ENCODE measurements around the gene TRAK2. TPM values are rescaled to one million over a fixed set of nuclear protein-coding genes. Genes with fewer than 3 reads are reported as not detected.

The TRAK2 gene
- polyA plus RNA-seq, 1 of the 3 experiments (the other 2 are of a cell fraction), result 10.4 TPM

GRCh38 chr2:201413552-201413951, 37.7 kb downstream of the TRAK2 start:
- H3K9ac ChIP-seq, result no peak overlapping the region
- peaks cover 63% of the 10 kb centered on the region for H3K79me2 ChIP-seq (ENCODE audit: insufficient read depth)
- H3K4me2 ChIP-seq, result peak overlapping the region; percentile 66

GRCh38 chr2:201413143-201413542, 38.1 kb downstream of the TRAK2 start:
- H3K4me3 ChIP-seq (ENCODE audit: low read depth in 2 of 2, low read length in 1 of 2), result no peak overlapping the region
- peaks cover 59% of the 10 kb centered on the region for H3K79me2 ChIP-seq (ENCODE audit: insufficient read depth)
- CTCF ChIA-PET, result interaction anchor here (0.9 to 1.1 kb wide), 2 partner anchors 9 to 38 kb away, joined by 3 read pairs; partner anchors contain the start of genes STRADB and TRAK2
- peaks cover 3% of the 10 kb centered on the region; the same call in 1 of the 2 replicates for H4K20me1 ChIP-seq (ENCODE audit: insufficient read depth)
- H3K36me3 ChIP-seq (replicated peaks in 1 of 2; ENCODE audit: control insufficient read depth in 1 of 2, insufficient read depth in 2 of 2, low read length in 1 of 2), result peaks cover 0 to 6% of the 10 kb centered on the region in 2 experiments
- peaks cover 13% of the 10 kb centered on the region for H3F3A ChIP-seq (replicated peaks; ENCODE audit: insufficient read depth)
- H3K9me3 ChIP-seq, result 0 out of 2 replicates have a peak, but pooled peaks cover 3% of the 10 kb centered on the region
- WGBS (ENCODE audit: low lambda C conversion rate), result 92% methylated on average over 2 of the region's 2 CpGs
- H3K4me2 ChIP-seq, result no peak overlapping the region
- H3K27ac ChIP-seq (ENCODE audit: low read depth in 2 of 2, low read length in 1 of 2), result no peak overlapping the region
- no peaks in the 10 kb centered on the region for H3K27me3 ChIP-seq (ENCODE audit: insufficient read depth)
- peaks cover 0 to 12% of the 10 kb centered on the region in 2 experiments; a peak in 2 of 4 replicates for H3K4me1 ChIP-seq (ENCODE audit: control insufficient read depth in 1 of 2, insufficient read depth in 2 of 2, low read depth in 1 of 2, low read length in 1 of 2)
- DNase-seq, result no peak
- no peak overlapping the region for H3K9ac ChIP-seq
- TF ChIP-seq FOXJ3 (CRISPR knock-in tag; IDR thresholded peaks at IDR 0.05), result no peak
- no peak for TF ChIP-seq MXI1 (IDR thresholded peaks at IDR 0.05; ENCODE audit: low read depth, low read length)
- TF ChIP-seq RFX5 (IDR thresholded peaks at IDR 0.05; ENCODE audit: low read length), result no peak
- no peak for TF ChIP-seq RCOR1 (IDR thresholded peaks at IDR 0.05; ENCODE audit: low read length)
- no peak for TF ChIP-seq FOXM1 (IDR thresholded peaks at IDR 0.05; ENCODE audit: low read depth)
- TF ChIP-seq NRF1 (IDR thresholded peaks at IDR 0.05; ENCODE audit: low read depth, low read length), result no peak
- TF ChIP-seq TEAD4 (IDR thresholded peaks at IDR 0.05; ENCODE audit: borderline replicate concordance, insufficient read depth), result no peak
- no peak for TF ChIP-seq YY1 (IDR thresholded peaks at IDR 0.05; ENCODE audit: low read depth)
- no peak for TF ChIP-seq FOSL2 (IDR thresholded peaks at IDR 0.05; ENCODE audit: borderline replicate concordance, low read depth)
- no peak for TF ChIP-seq RAD21 (IDR thresholded peaks at IDR 0.05; ENCODE audit: low read length)
- no peak for TF ChIP-seq NFIC (IDR thresholded peaks at IDR 0.05; ENCODE audit: borderline replicate concordance)
- TF ChIP-seq POLR2AphosphoS5 (IDR thresholded peaks at IDR 0.05; ENCODE audit: low read depth, low read length), result no peak
- TF ChIP-seq GABPA (IDR thresholded peaks at IDR 0.05; ENCODE audit: low read depth), result no peak
- no peak for TF ChIP-seq MEF2A (IDR thresholded peaks at IDR 0.05; ENCODE audit: borderline replicate concordance, low read depth)
- no peak for TF ChIP-seq GATA2 (CRISPR knock-in tag; IDR thresholded peaks at IDR 0.05)
- POLR2A ChIA-PET, result no interaction called here
- no peak overlapping the region for H2AFZ ChIP-seq (ENCODE audit: low read depth)
- H3K9me2 ChIP-seq, result no peaks in the 10 kb centered on the region

More at GRCh38 chr2:201413552-201413951, 37.7 kb downstream of the TRAK2 start:
- peaks cover 17% of the 10 kb centered on the region for H3F3A ChIP-seq (replicated peaks; ENCODE audit: insufficient read depth)
- WGBS (ENCODE audit: low lambda C conversion rate), result 59% methylated on average over 4 of the region's 4 CpGs
- H3K9me3 ChIP-seq, result 0 out of 2 replicates have a peak, but pooled peaks cover 3% of the 10 kb centered on the region
- DNase-seq, result no peak
- H3K27ac ChIP-seq (ENCODE audit: low read depth in 2 of 2, low read length in 1 of 2), result peak overlapping the region in 1 of 2 experiments; percentile 56; a peak in 2 of 4 replicates
- H3K4me1 ChIP-seq (ENCODE audit: control insufficient read depth in 1 of 2, insufficient read depth in 2 of 2, low read depth in 1 of 2, low read length in 1 of 2), result peaks cover 0 to 14% of the 10 kb centered on the region in 2 experiments; a peak in 2 of 4 replicates
- TF ChIP-seq NFIC (IDR thresholded peaks at IDR 0.05; ENCODE audit: borderline replicate concordance) (no peak), EZH2phosphoT487 (IDR thresholded peaks at IDR 0.05; ENCODE audit: borderline replicate concordance, low read depth) (no peak), CHD2 (IDR thresholded peaks at IDR 0.05; ENCODE audit: low read length, partially characterized antibody) (no peak), FOXJ3 (CRISPR knock-in tag; IDR thresholded peaks at IDR 0.05) (no peak), ELF1 (IDR thresholded peaks at IDR 0.05) (no peak), FOXM1 (IDR thresholded peaks at IDR 0.05; ENCODE audit: low read depth) (no peak), RCOR1 (IDR thresholded peaks at IDR 0.05; ENCODE audit: low read length) (no peak)
- no peak overlapping the region for H2AFZ ChIP-seq (ENCODE audit: low read depth)
- no peaks in the 10 kb centered on the region for H3K27me3 ChIP-seq (ENCODE audit: insufficient read depth)
- peaks cover 0 to 6% of the 10 kb centered on the region in 2 experiments for H3K36me3 ChIP-seq (replicated peaks in 1 of 2; ENCODE audit: control insufficient read depth in 1 of 2, insufficient read depth in 2 of 2, low read length in 1 of 2)
- ChIA-PET CTCF (interaction anchor here (0.9 to 1.1 kb wide), 2 partner anchors 9 to 38 kb away, joined by 3 read pairs; partner anchors contain the start of genes STRADB and TRAK2), POLR2A (no interaction called here)
- H3K4me3 ChIP-seq (ENCODE audit: low read depth in 2 of 2, low read length in 1 of 2), result no peak overlapping the region
- no peaks in the 10 kb centered on the region for H3K9me2 ChIP-seq
- H4K20me1 ChIP-seq (ENCODE audit: insufficient read depth), result peaks cover 3% of the 10 kb centered on the region; the same call in 1 of the 2 replicates
